Kidney epithelial cell (primary cell): ENCODE measurements around the gene NOC4L. TPM values are rescaled to one million over a fixed set of nuclear protein-coding genes. Genes with fewer than 3 reads are reported as not detected.
"Not testable (repeated sequence)": the region's sequence is repeated elsewhere in the genome, so short reads cannot be mapped to it uniquely, and the experiment has no call there.

Experiments used
- DNase-seq: peaks from one replicate; pipeline ENCODE4 v3.0.0-alpha.2; 2010; ENCODE audit warnings: low read depth
- H3K27me3 ChIP-seq: 2 replicates; pipeline ENCODE4 v1.6.0; 2011; ENCODE audit warnings: low read length; ENCODE audit not compliant: control insufficient read depth, insufficient read depth
- H3K36me3 ChIP-seq: 2 replicates; pipeline ENCODE4 v1.5.1; 2011; ENCODE audit warnings: low read length; ENCODE audit not compliant: control insufficient read depth, insufficient read depth
- H3K4me3 ChIP-seq: 2 replicates; pipeline ENCODE4 v1.5.1; 2011; ENCODE audit warnings: low read depth, mild to moderate bottlenecking, control low read depth, low read length
- CTCF ChIP-seq: IDR thresholded peaks from 2 replicates; pipeline ENCODE4 v1.5.1; 2011; ENCODE audit warnings: mild to moderate bottlenecking, moderate library complexity, low read length, control low read depth, inconsistent platforms; ENCODE audit not compliant: insufficient read depth, poor library complexity, severe bottlenecking
- total RNA-seq: library from RNA; depleted of rRNA; stranded (reverse); fragments of >200 nt; gene quantifications from 2 replicates; pipeline ENCODE4 v1.2.3, GENCODE V29; 2015

Gene NOC4L
- total RNA-seq, 1 donor from 2014 or later: 23.8 TPM

GRCh38 chr12:132190834-132191500 lies 46.7 kb downstream of the NOC4L start:
- no peak for DNase-seq
- H3K27me3 ChIP-seq: peaks cover 53% of the 10 kb centered on the region
- TF ChIP-seq CTCF: no peak
- no peaks in the 10 kb centered on the region for H3K36me3 ChIP-seq
- no peak overlapping the region for H3K4me3 ChIP-seq

GRCh38 chr12:132191715-132192553 lies 47.7 kb downstream of the NOC4L start:
- DNase-seq: no peak
- Histone ChIP-seq H3K4me3 (no peak overlapping the region), H3K36me3 (no peaks in the 10 kb centered on the region), H3K27me3 (peaks cover 47% of the 10 kb centered on the region)
- peak; percentile 12 for TF ChIP-seq CTCF

GRCh38 chr12:132194056-132194455 lies 49.8 kb downstream of the NOC4L start:
- Histone ChIP-seq H3K27me3 (peaks cover 32% of the 10 kb centered on the region), H3K4me3 (no peak overlapping the region), H3K36me3 (no peaks in the 10 kb centered on the region)
- TF ChIP-seq CTCF: peak; percentile 24
- no peak for DNase-seq

GRCh38 chr12:132194556-132194955 lies 50.3 kb downstream of the NOC4L start:
- peaks cover 31% of the 10 kb centered on the region for H3K27me3 ChIP-seq
- H3K36me3 ChIP-seq: no peaks in the 10 kb centered on the region
- no peak overlapping the region for H3K4me3 ChIP-seq
- TF ChIP-seq CTCF: no peak
- no peak for DNase-seq

- peaks cover 31% of the 10 kb centered on the region for H3K27me3 ChIP-seq
- DNase-seq, H3K4me3 ChIP-seq, H3K36me3 ChIP-seq: not testable (repeated sequence)
Observed at GRCh38 chr12:132195242-132195641, 51.0 kb downstream of the NOC4L start.

- H3K27me3 ChIP-seq: peaks cover 29% of the 10 kb centered on the region
- no peak for TF ChIP-seq CTCF
- H3K4me3 ChIP-seq: no peak overlapping the region
- no peaks in the 10 kb centered on the region for H3K36me3 ChIP-seq
- no peak for DNase-seq
Observed at GRCh38 chr12:132196038-132196872, 52.0 kb downstream of the NOC4L start.
